Activated naive CD8-positive, alpha-beta T cell treated with anti-CD3 and anti-CD28 coated beads for 36 hours (primary cell): ENCODE results near the gene TBCB. TPM values are rescaled to one million over a fixed set of nuclear protein-coding genes. Genes with fewer than 3 reads are reported as not detected.
"Not testable (repeated sequence)": the region's sequence is repeated elsewhere in the genome, so short reads cannot be mapped to it uniquely, and the experiment has no call there.

Source experiments
- DNase-seq: peaks from one replicate; pipeline ENCODE4 v3.0.0; 2021
- H3K27ac Mint-ChIP-seq: one replicate; pipeline ENCODE4 v1.8.0; 2022; ENCODE audit warnings: mild to moderate bottlenecking, moderate library complexity, mixed read lengths
- H3K27me3 Mint-ChIP-seq: one replicate; pipeline ENCODE4 v1.8.0; 2022; ENCODE audit warnings: mild to moderate bottlenecking, mixed read lengths
- H3K36me3 Mint-ChIP-seq: one replicate; pipeline ENCODE4 v1.8.0; 2021; ENCODE audit warnings: mild to moderate bottlenecking, mixed read lengths
- H3K4me1 Mint-ChIP-seq: one replicate; pipeline ENCODE4 v1.8.0; 2021; ENCODE audit warnings: mixed read lengths
- H3K4me3 Mint-ChIP-seq: one replicate; pipeline ENCODE4 v1.8.0; 2022; ENCODE audit warnings: mild to moderate bottlenecking, moderate library complexity, mixed read lengths
- H3K9me3 Mint-ChIP-seq: one replicate; pipeline ENCODE4 v1.8.0; 2022; ENCODE audit warnings: mixed read lengths
- total RNA-seq, 2 experiments: library from RNA; stranded (reverse); gene quantifications; one replicate each; pipeline ENCODE4 v1.2.3, GENCODE V29; 2021

Gene TBCB
- total RNA-seq, 2 experiments from 2014 or later: 89.2 to 91.1 TPM

GRCh38 chr19:36160821-36161596 is 45.7 kb downstream of the TBCB start:
- no peaks in the 10 kb centered on the region for H3K9me3 Mint-ChIP-seq
- no peaks in the 10 kb centered on the region for H3K36me3 Mint-ChIP-seq
- no peaks in the 10 kb centered on the region for H3K27me3 Mint-ChIP-seq
- no peak overlapping the region for H3K27ac Mint-ChIP-seq
- DNase-seq: no peak
- H3K4me1 Mint-ChIP-seq: no peaks in the 10 kb centered on the region
- no peak overlapping the region for H3K4me3 Mint-ChIP-seq

GRCh38 chr19:36163813-36164212 is 48.5 kb downstream of the TBCB start:
- H3K27me3 Mint-ChIP-seq: no peaks in the 10 kb centered on the region
- H3K27ac Mint-ChIP-seq: no peak overlapping the region
- H3K4me3 Mint-ChIP-seq: no peak overlapping the region
- no peaks in the 10 kb centered on the region for H3K36me3 Mint-ChIP-seq
- no peaks in the 10 kb centered on the region for H3K9me3 Mint-ChIP-seq
- DNase-seq: no peak
- no peaks in the 10 kb centered on the region for H3K4me1 Mint-ChIP-seq

GRCh38 chr19:36169084-36169760 is 54.0 kb downstream of the TBCB start:
- Mint-ChIP-seq H3K36me3 (no peaks in the 10 kb centered on the region), H3K9me3 (no peaks in the 10 kb centered on the region), H3K4me3 (no peak overlapping the region), H3K27me3 (no peaks in the 10 kb centered on the region), H3K4me1 (peaks cover 2% of the 10 kb centered on the region), H3K27ac (no peak overlapping the region)
- no peak for DNase-seq

GRCh38 chr19:36172852-36173251 is 57.6 kb downstream of the TBCB start:
- no peak for DNase-seq
- Mint-ChIP-seq H3K9me3 (no peaks in the 10 kb centered on the region), H3K27me3 (no peaks in the 10 kb centered on the region), H3K36me3 (no peaks in the 10 kb centered on the region), H3K4me3 (no peak overlapping the region), H3K27ac (no peak overlapping the region), H3K4me1 (peaks cover 2% of the 10 kb centered on the region)

- not testable (repeated sequence) for H3K4me1 Mint-ChIP-seq, DNase-seq, H3K27ac Mint-ChIP-seq, H3K4me3 Mint-ChIP-seq, H3K36me3 Mint-ChIP-seq, H3K27me3 Mint-ChIP-seq, H3K9me3 Mint-ChIP-seq
Observed at GRCh38 chr19:36173846-36174245, 58.6 kb downstream of the TBCB start.

Other genes starting within 250 kb of the TBCB start
- under 1 TPM; 0.68 to 0.88 TPM for gene APLP1, start 246.9 kb upstream of the TBCB start, total RNA-seq
- 10 to 100 TPM; 72.2 to 73.7 TPM for gene NFKBID, start 214.9 kb upstream of the TBCB start, total RNA-seq
- gene HCST, start 212.9 kb upstream of the TBCB start, total RNA-seq: 10 to 100 TPM; 44.9 to 53.8 TPM
- not detected for gene TYROBP, start 207.2 kb upstream of the TBCB start, total RNA-seq
- 1 to 10 TPM; 5.8 to 7.1 TPM for gene LRFN3, start 179.1 kb upstream of the TBCB start, total RNA-seq
- 10 to 100 TPM; 22.6 to 23.1 TPM for gene SDHAF1, start 120.3 kb upstream of the TBCB start, total RNA-seq
- 1 to 10 TPM in 1 of 2 experiments, under 1 TPM in 1; 0.99 to 1.8 TPM for gene SYNE4, start 106.7 kb upstream of the TBCB start, total RNA-seq
- 10 to 100 TPM; 35.0 to 35.5 TPM for gene ALKBH6, start 101.3 kb upstream of the TBCB start, total RNA-seq
- gene CLIP3, start 82.6 kb upstream of the TBCB start, total RNA-seq: under 1 TPM; 0.25 to 0.60 TPM
- gene THAP8, start 61.2 kb upstream of the TBCB start, total RNA-seq: 1 to 10 TPM; 2.4 to 2.7 TPM
- 10 to 100 TPM; 19.1 to 20.4 TPM for gene WDR62, start 60.6 kb upstream of the TBCB start, total RNA-seq
- not detected for gene OVOL3, start 4.3 kb upstream of the TBCB start, total RNA-seq
- 10 to 100 TPM; 93.4 to 94.0 TPM for gene POLR2I, start 593 bp upstream of the TBCB start, total RNA-seq
- 100 to 1,000 TPM; 292 to 307 TPM for gene CAPNS1, start 24.6 kb downstream of the TBCB start, total RNA-seq
- gene COX7A1, start 37.0 kb downstream of the TBCB start, total RNA-seq: not detected
- gene ZNF565, start 99.2 kb downstream of the TBCB start, total RNA-seq: 1 to 10 TPM; 1.7 to 2.1 TPM
- 100 to 1,000 TPM; 116 to 120 TPM for gene ZNF146, start 99.6 kb downstream of the TBCB start, total RNA-seq